GM10248 (cell line): ENCODE measurements around the gene FANCC.

Experiments
- CTCF ChIA-PET: fragments of 300-600 bp; sonication (Branson Sonifier 250); formaldehyde crosslinking; extraction: SDS; loops from one replicate; lab custom pipeline; 2021; ENCODE audit warnings: antibody characterized with exemption; lab: Yijun Ruan, JAX
- POLR2A ChIA-PET: fragments of 350-650 bp; sonication (Branson Sonifier 250); formaldehyde crosslinking; extraction: SDS; loops from one replicate; lab custom pipeline; 2020; ENCODE audit warnings: antibody characterized with exemption; lab: Yijun Ruan, JAX
- DNase-seq: peaks from one replicate; pipeline ENCODE4 v3.0.0; 2012; ENCODE audit errors: extremely low spot score
- CTCF ChIP-seq: IDR thresholded peaks from 2 replicates; pipeline ENCODE4 v1.5.1; 2012; ENCODE audit warnings: mild to moderate bottlenecking, low read depth; ENCODE audit errors: extremely low read depth, missing control alignments, control extremely low read depth

The FANCC gene

DNA sequence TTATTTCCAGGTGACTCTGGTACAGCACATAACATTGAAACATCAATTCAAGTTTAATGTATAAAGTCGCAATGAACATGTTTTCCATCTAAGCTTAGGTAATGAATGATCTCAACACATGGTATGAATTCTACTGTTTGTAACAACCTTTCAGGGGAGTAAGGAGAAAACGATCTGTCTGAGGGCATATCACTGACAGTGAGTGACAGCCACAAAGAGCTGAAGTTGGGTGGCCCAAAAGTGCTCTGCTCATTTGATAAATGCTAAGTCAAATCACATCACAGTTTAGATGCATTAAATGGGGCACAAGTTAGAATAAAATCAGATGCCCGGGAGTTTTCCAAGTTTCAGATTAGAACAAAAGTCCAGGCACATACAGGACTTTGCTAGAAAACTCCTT is 1.2 kb downstream of the FANCC start:
- no peak for DNase-seq
- ChIA-PET POLR2A (no interaction called here), CTCF (no interaction called here)
- TF ChIP-seq CTCF: no peak

GRCh38 chr9:95315108-95315746 is 2.3 kb downstream of the FANCC start:
- TF ChIP-seq CTCF: no peak
- no peak for DNase-seq
- ChIA-PET CTCF (no interaction called here), POLR2A (no interaction called here)

DNA sequence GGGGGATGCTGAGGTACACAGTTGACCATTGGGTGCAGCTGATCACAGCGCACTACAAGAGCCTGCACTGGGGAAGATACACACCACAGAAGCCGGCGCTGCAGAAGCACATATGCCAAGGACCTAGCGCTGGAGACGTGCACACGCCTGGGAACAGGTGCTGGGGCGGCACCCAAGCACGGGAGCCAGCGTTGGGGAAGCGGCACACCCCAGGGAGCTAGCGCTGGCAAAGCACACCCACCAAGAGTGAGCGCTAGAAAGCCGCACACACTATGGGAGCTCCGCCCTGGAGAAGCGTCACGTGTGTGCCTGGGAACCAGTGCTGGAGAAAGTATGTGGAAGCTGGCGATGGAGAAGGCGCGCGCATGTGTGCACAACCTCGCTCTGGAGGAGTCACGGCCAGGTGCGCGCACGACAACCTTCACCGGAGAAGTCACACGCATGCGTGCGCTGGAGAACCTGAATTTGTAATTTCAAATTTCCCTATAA is 4.5 kb downstream of the FANCC start:
- DNase-seq: no peak
- CTCF ChIA-PET: no interaction called here
- POLR2A ChIA-PET: no interaction called here
- TF ChIP-seq CTCF: no peak

GRCh38 chr9:95311961-95312360 is 5.5 kb downstream of the FANCC start:
- TF ChIP-seq CTCF: no peak
- DNase-seq: no peak
- ChIA-PET POLR2A (no interaction called here), CTCF (no interaction called here)

- DNase-seq: no peak
- no peak for TF ChIP-seq CTCF
- CTCF ChIA-PET: interaction anchor here (1.1 to 1.4 kb wide), 2 partner anchors 29 to 34 kb away, joined by 3 read pairs; no protein-coding TSS in a partner anchor
- POLR2A ChIA-PET: no interaction called here
Observed at GRCh38 chr9:95307538-95307937, 10.0 kb downstream of the FANCC start.

DNA sequence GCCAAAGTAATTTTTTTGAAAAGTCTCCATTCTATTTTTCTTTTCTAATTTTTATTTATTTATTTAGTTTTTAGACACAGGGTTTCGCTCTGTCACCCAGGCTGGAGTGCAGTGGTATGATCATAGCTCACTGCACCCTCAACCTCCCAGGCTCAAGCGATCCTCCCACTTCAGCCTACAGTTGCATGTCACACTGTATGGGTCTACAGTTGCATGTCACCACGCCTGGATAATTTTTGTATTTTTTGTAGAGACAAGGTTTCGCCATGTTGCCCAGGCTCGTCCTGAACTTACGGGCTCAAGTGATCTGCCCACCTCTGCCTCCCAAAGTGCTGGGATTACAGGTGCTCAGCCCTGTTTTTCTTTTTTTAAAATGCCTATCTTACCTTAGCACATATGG is 10.7 kb downstream of the FANCC start:
- CTCF ChIA-PET: no interaction called here
- DNase-seq: no peak
- no peak for TF ChIP-seq CTCF
- POLR2A ChIA-PET: no interaction called here
